Effector memory CD4-positive, alpha-beta T cell (primary cell): ENCODE measurements around the gene FOXO3.

Source experiments
- DNase-seq, 3 donors: peaks; one replicate each; pipeline ENCODE4 v3.0.0-alpha.2; 2020
- H3K27ac ChIP-seq: 2 replicates; pipeline ENCODE4 v1.7.0; 2013; ENCODE audit warnings: mild to moderate bottlenecking, low read length, moderate library complexity; ENCODE audit not compliant: insufficient read depth, poor library complexity, severe bottlenecking
- H3K27me3 ChIP-seq: replicated peaks from 2 replicates; pipeline ENCODE4 v1.7.0; 2013; ENCODE audit warnings: mild to moderate bottlenecking, low read length; ENCODE audit not compliant: insufficient read depth, control insufficient read depth, poor library complexity, severe bottlenecking
- H3K36me3 ChIP-seq: 2 replicates; pipeline ENCODE4 v1.7.0; 2013; ENCODE audit warnings: mild to moderate bottlenecking, low read length, moderate library complexity; ENCODE audit not compliant: control insufficient read depth, insufficient read depth
- H3K4me1 ChIP-seq: 2 replicates; pipeline ENCODE4 v1.7.0; 2013; ENCODE audit warnings: low read length, mild to moderate bottlenecking; ENCODE audit not compliant: control insufficient read depth, insufficient read depth, poor library complexity, severe bottlenecking
- H3K4me3 ChIP-seq: 2 replicates; pipeline ENCODE4 v1.7.0; 2013; ENCODE audit warnings: low read length, low read depth, mild to moderate bottlenecking; ENCODE audit not compliant: insufficient read depth, poor library complexity, severe bottlenecking
- H3K9me3 ChIP-seq: 2 replicates; pipeline ENCODE4 v1.7.0; 2013; ENCODE audit warnings: mild to moderate bottlenecking, low read length, moderate library complexity; ENCODE audit not compliant: control insufficient read depth

The FOXO3 gene

DNA sequence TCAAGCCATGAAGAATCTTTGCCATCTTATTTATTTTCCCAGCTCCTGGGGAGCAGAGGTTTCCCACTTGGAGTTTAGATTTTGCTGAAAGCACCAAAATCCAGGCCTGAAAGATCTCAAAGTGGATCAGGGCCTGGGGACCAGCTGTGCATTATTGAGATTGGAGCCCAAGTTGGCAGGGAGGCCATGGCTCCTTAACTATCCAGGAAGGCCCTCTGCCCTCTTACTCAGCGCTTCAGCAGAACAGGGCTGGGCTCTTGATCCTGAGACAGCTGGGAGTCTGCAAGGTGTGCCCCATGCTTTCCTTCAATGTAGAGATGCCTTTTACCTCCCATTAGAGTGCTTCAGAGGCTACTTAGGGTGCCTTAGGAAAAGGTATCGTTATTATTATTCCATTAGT, 24.6 kb downstream of the FOXO3 start:
- no peak overlapping the region for H3K4me3 ChIP-seq
- peaks cover 19% of the 10 kb centered on the region for H3K4me1 ChIP-seq
- H3K9me3 ChIP-seq, result no peaks in the 10 kb centered on the region
- no peak for DNase-seq
- no peaks in the 10 kb centered on the region for H3K27me3 ChIP-seq
- H3K27ac ChIP-seq, result no peak overlapping the region
- no peaks in the 10 kb centered on the region for H3K36me3 ChIP-seq

DNA sequence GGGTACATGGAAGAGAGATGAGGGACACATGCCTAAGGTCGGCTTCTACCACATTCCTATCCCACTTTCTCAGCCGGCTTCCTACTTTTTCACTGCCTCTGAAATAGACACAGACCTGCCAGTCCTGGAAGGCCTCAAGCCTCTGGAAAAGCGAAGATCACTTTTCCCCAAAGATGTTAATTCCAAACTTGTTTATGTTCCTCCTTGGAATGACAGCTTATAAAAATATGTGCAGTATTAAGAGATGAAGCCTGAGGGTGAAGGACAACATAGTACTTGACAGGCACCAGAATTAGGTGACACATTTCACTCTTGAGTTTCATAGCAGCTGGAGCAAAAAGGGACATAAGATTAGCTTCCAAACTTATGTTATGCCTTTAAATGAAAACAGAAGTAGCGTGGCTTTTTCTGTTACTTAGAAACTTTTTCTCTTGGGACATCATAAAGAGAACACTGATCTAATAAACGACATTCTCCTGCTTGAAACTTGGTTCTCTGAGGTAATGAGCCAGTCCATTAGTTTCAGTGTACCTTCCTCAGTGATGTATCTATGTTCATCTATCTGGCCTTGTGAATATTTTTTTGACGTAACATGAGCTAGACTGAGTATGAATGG, 25.3 kb downstream of the FOXO3 start:
- Histone ChIP-seq H3K27me3 (no peaks in the 10 kb centered on the region), H3K9me3 (no peaks in the 10 kb centered on the region), H3K4me1 (peaks cover 18% of the 10 kb centered on the region), H3K27ac (no peak overlapping the region), H3K36me3 (no peaks in the 10 kb centered on the region), H3K4me3 (no peak overlapping the region)
- DNase-seq, result no peak

DNA sequence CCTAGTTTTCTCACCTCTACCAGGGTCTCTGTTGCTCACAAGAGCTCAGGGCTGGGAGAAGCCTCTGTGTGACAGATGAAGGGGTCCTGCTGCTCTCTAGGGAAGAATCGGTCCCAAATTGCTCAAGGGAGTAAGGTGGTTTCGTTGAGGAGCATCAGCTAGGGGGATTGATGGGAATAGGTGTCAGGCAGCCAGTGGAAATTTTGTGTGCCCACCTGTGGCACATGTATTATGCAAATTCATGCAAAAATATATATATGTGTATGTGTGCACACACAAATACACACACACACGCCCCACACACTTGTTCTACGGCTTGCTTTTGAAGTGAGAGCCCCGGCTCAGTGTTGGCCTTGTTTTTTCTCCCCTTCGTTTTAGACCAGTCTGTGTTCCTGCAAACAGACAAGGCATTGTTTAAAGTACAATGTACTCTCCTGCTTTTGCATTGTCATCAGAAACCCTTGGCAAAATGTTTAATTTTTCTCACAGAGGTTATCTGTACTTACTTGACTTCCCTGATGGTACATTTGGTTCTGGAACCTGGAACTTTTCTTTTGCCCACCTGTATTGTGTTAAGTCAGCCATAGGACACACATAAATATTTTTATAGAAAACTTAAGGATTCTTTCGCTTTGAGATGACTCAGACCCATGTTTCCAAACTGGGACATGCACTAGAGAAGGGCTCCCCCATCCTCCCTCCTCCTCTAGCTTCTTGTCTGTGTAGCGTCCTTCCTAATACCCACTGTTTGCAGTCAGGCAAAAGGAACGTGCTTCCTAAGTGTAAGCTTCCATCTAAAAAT, 26.7 kb downstream of the FOXO3 start:
- H3K4me3 ChIP-seq, result no peak overlapping the region
- no peaks in the 10 kb centered on the region for H3K36me3 ChIP-seq
- no peaks in the 10 kb centered on the region for H3K27me3 ChIP-seq
- H3K4me1 ChIP-seq, result peaks cover 11% of the 10 kb centered on the region
- H3K9me3 ChIP-seq, result no peaks in the 10 kb centered on the region
- DNase-seq, result no peak
- no peak overlapping the region for H3K27ac ChIP-seq

DNA sequence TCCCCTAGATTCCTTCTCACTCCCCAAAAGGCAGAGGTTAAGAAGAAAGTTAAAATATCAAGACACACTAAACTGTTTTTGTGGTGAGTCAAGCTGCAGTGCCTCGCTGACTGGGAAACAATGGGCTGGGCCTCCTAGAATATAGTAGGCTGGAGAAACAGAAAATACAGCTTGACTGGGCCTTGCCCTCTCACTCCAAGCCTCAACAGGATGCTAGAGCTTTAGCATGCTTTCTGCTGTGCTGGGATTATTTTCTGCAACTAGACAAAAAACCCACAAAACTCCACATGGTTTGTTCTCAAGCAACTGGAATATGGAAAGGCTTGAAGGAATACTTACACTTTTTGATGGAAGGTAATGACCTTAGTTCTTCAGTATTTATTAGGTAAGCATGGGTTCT, 27.9 kb downstream of the FOXO3 start:
- Histone ChIP-seq H3K4me3 (no peak overlapping the region), H3K9me3 (no peaks in the 10 kb centered on the region), H3K27ac (no peak overlapping the region), H3K27me3 (no peaks in the 10 kb centered on the region), H3K4me1 (peaks cover 15% of the 10 kb centered on the region), H3K36me3 (no peaks in the 10 kb centered on the region)
- no peak for DNase-seq

DNA sequence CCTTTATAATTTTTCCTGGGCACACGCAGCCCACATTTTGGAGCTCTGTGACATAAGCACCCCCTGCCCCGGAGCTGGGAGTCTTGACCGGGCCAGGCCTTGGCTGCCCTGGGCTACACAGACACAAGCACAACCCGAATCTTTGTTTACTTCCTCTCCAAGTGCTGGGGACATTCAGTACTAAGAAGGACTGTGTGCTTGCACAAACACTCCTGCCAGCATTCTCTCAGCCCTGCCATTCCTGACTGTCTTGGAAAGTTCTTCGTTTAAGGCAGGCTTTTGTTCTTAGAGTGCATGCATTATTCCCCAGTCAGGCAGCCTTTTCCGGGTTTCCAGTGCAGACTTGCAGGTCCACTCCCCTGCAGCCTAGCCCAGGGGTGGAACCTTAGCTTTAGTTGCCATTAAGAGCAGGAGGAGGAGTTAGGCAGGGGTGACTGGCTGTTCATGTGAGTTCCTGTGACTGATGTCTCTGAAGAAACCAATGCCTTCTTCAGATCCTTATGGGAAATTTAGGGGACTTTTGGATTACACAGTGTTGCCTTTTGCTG, 28.6 kb downstream of the FOXO3 start:
- H3K36me3 ChIP-seq, result no peaks in the 10 kb centered on the region

DNA sequence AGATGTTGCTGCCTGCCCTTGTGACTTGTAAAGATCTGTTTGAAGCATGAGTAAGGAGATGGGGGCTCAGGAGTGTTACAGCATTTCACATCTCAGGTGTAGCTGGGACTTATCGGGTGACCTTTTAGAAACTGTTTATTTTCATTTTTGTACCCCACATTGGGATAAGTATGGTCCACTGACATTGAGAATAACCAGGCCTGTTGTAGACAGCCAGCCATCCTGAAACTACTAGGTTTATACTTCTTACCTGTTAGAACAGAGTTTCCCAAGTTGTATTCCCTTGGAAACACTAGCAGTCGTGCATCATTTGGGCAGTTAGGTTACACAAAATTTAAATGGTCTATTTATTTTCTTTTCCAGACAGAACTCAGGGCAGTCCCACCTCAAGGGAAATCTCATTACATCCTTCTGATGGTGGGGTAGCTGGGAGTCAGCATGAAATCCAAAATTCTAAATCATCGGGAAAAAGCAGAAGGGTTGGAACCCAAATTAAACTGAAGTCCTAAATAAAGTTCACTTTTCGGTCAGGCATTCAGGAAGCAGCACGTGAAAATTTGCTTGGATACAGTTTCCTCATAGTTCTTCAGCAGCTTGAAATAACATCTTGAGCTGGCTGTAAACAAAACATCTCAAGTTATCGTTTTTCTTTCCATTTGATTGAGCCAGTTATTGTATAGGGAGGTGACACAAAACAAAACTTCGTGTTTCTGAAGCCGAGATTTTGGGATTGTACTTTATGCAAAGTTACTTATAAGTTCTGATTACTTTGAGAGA, 30.5 kb downstream of the FOXO3 start:
- no peak overlapping the region for H3K27ac ChIP-seq
- H3K36me3 ChIP-seq, result no peaks in the 10 kb centered on the region
- H3K9me3 ChIP-seq, result no peaks in the 10 kb centered on the region
- DNase-seq, result no peak
- H3K4me3 ChIP-seq, result no peak overlapping the region
- H3K27me3 ChIP-seq, result no peaks in the 10 kb centered on the region
- H3K4me1 ChIP-seq, result peaks cover 15% of the 10 kb centered on the region

More for the DNA sequence above, 28.6 kb downstream of the FOXO3 start:
- Histone ChIP-seq H3K27ac (no peak overlapping the region), H3K9me3 (no peaks in the 10 kb centered on the region), H3K4me3 (no peak overlapping the region), H3K27me3 (no peaks in the 10 kb centered on the region), H3K4me1 (peaks cover 15% of the 10 kb centered on the region)
- DNase-seq, result no peak

DNA sequence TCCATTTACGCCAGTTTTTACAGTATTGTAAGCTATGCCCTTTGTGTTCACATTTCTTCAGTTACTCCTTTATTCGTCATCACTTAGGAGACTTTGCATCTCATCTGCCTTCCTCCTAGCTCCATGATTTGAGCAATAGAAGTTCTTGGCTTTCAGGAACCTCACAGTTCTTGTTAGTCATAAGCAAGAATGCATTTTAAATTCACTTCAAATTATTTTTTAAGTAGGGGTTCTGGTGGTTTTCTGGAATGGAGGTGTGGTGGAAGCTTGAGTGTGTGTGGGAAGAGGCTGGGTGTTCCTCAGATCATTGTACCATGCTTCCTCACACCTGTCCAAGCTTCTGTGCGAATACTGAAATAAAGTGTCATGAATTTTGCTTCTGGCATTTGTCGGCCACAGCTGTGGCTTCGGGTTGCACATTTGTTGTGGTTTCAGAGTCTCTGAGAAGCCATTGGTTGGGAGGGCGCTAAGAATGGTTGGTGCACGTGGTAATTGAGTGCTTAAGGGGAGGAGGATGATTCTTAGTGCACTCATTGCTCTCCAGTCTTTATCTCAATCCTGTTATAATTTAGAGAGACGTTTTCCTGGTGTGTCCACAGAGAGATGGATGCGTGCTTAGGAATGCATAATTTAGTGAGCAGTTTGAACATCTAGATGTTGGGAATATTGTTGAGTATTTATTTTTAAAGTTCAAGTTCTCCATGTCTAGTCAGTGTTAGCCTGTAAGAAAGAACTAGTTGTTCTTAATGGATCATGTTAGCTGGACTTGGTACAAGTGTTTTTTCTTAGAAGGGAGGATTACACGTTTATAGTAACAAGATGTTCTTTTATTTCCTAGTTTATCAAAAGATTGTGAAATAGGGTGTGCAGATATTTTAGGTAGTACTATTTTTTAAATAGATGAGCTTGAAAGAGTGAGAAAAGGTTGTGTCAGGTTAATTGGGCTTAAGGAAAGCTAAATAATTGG, 31.9 kb downstream of the FOXO3 start:
- H3K4me3 ChIP-seq, result no peak overlapping the region
- DNase-seq, result peak; percentile 31 to 41 (median 33)
- no peaks in the 10 kb centered on the region for H3K36me3 ChIP-seq
- no peaks in the 10 kb centered on the region for H3K9me3 ChIP-seq
- no peaks in the 10 kb centered on the region for H3K27me3 ChIP-seq
- H3K4me1 ChIP-seq, result peaks cover 15% of the 10 kb centered on the region
- no peak overlapping the region for H3K27ac ChIP-seq

DNA sequence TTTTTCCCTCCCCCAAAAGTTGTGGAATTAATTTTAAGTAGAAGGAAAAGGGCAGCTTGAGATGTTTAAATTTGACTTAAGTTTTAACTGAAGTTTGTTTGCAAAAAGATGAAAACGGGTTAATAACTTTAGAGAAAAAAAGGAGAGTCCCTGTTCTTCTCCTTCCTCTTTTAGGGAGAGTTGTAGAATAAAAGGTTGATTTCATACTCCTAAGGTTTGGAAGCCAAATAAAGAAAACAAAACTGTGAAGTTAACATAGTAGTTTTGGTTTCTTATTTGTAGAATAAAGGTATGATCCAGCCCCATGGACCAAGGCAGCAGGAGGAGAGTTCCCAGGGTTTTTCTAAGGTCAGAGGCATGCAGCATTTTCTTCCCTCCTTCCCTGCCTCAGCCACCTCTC, 33.4 kb downstream of the FOXO3 start:
- Histone ChIP-seq H3K27me3 (no peaks in the 10 kb centered on the region), H3K27ac (no peak overlapping the region), H3K36me3 (no peaks in the 10 kb centered on the region), H3K4me3 (no peak overlapping the region), H3K4me1 (peaks cover 12% of the 10 kb centered on the region), H3K9me3 (no peaks in the 10 kb centered on the region)
- DNase-seq, result no peak

DNA sequence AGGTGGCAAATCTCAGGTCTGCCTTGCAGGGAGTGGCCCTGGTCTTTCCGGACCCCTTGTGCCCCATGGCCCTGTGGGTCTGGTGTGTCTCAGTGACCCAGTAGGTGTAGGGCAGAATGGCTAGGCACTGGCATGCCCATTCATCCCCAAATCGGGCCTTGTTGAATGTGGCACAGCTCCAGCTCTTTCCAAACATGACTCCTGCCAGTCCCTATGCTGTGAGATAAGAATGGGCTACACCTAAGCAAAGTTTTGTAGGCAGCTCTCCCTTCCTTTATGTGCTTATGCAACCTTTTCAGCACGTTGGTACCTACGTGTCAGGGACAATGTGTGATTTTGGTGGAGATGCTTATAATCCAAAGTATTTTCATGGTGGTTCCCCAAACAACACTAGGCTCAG, 33.9 kb downstream of the FOXO3 start:
- no peaks in the 10 kb centered on the region for H3K9me3 ChIP-seq
- H3K27me3 ChIP-seq, result no peaks in the 10 kb centered on the region
- H3K4me1 ChIP-seq, result peaks cover 8% of the 10 kb centered on the region

More for the DNA sequence above, 33.9 kb downstream of the FOXO3 start:
- no peak for DNase-seq
- no peaks in the 10 kb centered on the region for H3K36me3 ChIP-seq
- no peak overlapping the region for H3K27ac ChIP-seq
- H3K4me3 ChIP-seq, result no peak overlapping the region
